Fibroblast of pulmonary artery (primary cell): ENCODE results near the gene SORBS1.

Source experiments
- DNase-seq: peaks from one replicate; pipeline ENCODE4 v3.0.0-alpha.2; 2010; ENCODE audit warnings: low read depth
- H3K4me3 ChIP-seq: replicated peaks from 2 replicates; pipeline ENCODE4 v1.5.1; 2011; ENCODE audit warnings: low read depth, mild to moderate bottlenecking, control low read depth, low read length, moderate library complexity
- TF ChIP-seq, protein P1 (sequence below): IDR thresholded peaks from 2 replicates; pipeline ENCODE4 v1.5.1; 2011; ENCODE audit warnings: mild to moderate bottlenecking, control low read depth, low read length, inconsistent platforms; ENCODE audit errors: missing control alignments

SORBS1 gene

DNA sequence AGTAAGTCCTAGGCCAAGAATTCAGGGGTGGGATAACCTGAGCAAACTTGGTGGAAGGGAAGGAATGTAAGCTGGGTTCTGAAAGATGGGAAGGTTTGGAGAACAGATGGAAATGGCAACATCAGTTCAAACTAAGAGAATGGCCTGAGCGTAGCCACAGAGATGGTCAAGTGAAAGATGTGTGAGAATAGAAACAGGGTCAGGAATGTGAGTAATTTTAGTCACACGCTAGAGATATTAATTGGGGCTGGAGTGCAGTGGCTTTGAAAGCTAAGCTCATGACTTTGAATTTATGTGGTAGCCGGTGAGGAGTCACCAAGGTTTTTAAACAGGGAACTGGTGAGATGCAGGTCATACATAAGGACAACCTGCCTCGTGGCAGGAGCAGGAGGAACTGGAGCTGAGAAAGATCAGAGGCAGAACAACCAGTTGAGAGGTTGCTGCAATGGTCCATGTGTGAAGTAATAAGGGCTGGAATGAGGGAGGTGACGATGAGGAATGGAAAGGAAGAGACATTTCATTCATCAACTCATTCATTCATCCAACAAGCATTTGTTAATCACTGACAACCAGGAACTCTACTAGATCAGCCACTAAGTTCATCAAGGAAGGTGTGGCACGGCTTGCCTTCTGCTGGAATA is 12.9 kb upstream of the SORBS1 start:
- no peak overlapping the region for H3K4me3 ChIP-seq
- TF ChIP-seq, protein P1, sequence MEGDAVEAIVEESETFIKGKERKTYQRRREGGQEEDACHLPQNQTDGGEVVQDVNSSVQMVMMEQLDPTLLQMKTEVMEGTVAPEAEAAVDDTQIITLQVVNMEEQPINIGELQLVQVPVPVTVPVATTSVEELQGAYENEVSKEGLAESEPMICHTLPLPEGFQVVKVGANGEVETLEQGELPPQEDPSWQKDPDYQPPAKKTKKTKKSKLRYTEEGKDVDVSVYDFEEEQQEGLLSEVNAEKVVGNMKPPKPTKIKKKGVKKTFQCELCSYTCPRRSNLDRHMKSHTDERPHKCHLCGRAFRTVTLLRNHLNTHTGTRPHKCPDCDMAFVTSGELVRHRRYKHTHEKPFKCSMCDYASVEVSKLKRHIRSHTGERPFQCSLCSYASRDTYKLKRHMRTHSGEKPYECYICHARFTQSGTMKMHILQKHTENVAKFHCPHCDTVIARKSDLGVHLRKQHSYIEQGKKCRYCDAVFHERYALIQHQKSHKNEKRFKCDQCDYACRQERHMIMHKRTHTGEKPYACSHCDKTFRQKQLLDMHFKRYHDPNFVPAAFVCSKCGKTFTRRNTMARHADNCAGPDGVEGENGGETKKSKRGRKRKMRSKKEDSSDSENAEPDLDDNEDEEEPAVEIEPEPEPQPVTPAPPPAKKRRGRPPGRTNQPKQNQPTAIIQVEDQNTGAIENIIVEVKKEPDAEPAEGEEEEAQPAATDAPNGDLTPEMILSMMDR: no peak
- DNase-seq: no peak

- TF ChIP-seq, protein P1: no peak
- H3K4me3 ChIP-seq: no peak overlapping the region
- DNase-seq: no peak
Measured at GRCh38 chr10:95573527-95573926, 12.4 kb upstream of the SORBS1 start.

GRCh38 chr10:95572131-95572820 is 11.1 kb upstream of the SORBS1 start:
- H3K4me3 ChIP-seq: no peak overlapping the region
- TF ChIP-seq, protein P1: no peak
- DNase-seq: no peak

DNA sequence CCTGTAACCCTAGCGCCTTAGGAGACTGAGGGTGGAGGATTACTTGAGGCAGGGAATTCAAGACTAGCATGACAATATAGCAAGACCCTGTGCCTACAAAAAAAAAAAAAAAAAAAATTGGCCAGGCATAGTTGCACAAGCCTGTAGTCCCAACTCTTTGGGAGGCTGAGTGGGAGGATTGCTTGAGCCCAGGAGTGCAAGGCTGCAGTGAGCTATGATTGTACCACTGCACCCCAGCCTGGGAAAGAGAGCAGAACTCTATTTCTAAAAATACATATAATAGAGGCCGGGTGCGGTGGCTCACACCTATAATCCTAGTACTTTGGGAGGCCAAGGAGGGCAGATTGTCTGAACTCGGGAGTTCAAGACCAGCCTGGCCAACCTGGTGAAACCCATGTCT is 10.2 kb upstream of the SORBS1 start:
- no peak for DNase-seq
- H3K4me3 ChIP-seq: no peak overlapping the region
- TF ChIP-seq, protein P1: no peak

DNA sequence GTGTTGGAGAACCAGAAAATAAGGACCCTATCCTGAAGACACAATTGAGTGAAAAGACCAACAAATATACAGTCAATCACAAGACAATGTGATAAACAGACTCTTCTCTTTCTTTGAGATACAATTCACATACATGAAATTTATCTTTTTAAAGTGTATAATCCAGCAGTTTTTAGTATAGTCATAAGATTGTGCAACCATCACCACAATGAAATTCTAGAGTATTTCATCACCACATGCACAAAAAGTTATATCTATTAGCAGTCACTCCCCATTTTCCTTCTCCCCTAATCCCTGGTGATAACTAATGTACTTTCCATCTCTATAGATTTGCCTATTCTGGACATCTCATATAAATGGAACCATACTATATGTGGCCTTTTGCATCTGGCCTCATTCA is 8.2 kb upstream of the SORBS1 start:
- peak; percentile 42 for DNase-seq
- H3K4me3 ChIP-seq: no peak overlapping the region
- TF ChIP-seq, protein P1: no peak

- H3K4me3 ChIP-seq: no peak overlapping the region
- TF ChIP-seq, protein P1: no peak
- no peak for DNase-seq
Measured at GRCh38 chr10:95567903-95568630, 6.9 kb upstream of the SORBS1 start.
